ENCODE data around the gene QSER1.

- TF ChIP-seq, protein P1, sequence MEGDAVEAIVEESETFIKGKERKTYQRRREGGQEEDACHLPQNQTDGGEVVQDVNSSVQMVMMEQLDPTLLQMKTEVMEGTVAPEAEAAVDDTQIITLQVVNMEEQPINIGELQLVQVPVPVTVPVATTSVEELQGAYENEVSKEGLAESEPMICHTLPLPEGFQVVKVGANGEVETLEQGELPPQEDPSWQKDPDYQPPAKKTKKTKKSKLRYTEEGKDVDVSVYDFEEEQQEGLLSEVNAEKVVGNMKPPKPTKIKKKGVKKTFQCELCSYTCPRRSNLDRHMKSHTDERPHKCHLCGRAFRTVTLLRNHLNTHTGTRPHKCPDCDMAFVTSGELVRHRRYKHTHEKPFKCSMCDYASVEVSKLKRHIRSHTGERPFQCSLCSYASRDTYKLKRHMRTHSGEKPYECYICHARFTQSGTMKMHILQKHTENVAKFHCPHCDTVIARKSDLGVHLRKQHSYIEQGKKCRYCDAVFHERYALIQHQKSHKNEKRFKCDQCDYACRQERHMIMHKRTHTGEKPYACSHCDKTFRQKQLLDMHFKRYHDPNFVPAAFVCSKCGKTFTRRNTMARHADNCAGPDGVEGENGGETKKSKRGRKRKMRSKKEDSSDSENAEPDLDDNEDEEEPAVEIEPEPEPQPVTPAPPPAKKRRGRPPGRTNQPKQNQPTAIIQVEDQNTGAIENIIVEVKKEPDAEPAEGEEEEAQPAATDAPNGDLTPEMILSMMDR (IDR thresholded peaks at IDR 0.05), result no peak
- TF ChIP-seq POLR2AphosphoS5 (IDR thresholded peaks at IDR 0.05) (no peak), POLR2A (IDR thresholded peaks at IDR 0.05) (no peak)
Measured at GRCh38 chr11:32885556-32885955, 7.1 kb upstream of the QSER1 start.
